Breast epithelium (tissue), 4 donors: ENCODE measurements around the gene MEIOC. TPM values are rescaled to one million over a fixed set of nuclear protein-coding genes. Genes with fewer than 3 reads are reported as not detected.
"Not testable (repeated sequence)": the region's sequence is repeated elsewhere in the genome, so short reads cannot be mapped to it uniquely, and the experiment has no call there.

Source experiments
- DNase-seq, 2 donors: peaks; one replicate each; pipeline ENCODE4 v3.0.0-alpha.2; 2019; ENCODE audit warnings: low spot score in 2 of 2
- H3K27ac ChIP-seq, 2 donors: fragments of 200-600 bp; sonication (generic) in 1 of 2; one replicate each; pipeline ENCODE4 v1.5.1; 2016 to 2019; ENCODE audit warnings: mild to moderate bottlenecking in 1 of 2
- H3K27me3 ChIP-seq, 2 donors: fragments of 200-600 bp; sonication (generic) in 1 of 2; one replicate each; pipeline versions ENCODE4 v1.5.1 to v1.6.0; 2017 to 2019; ENCODE audit warnings: control low read depth in 1 of 2, mild to moderate bottlenecking in 1 of 2
- H3K36me3 ChIP-seq: fragments of 200-600 bp; one replicate; pipeline ENCODE4 v1.5.1; 2019
- H3K4me1 ChIP-seq, 2 donors: fragments of 200-600 bp; sonication (generic); one replicate each; pipeline ENCODE4 v1.5.1; 2016 to 2019; ENCODE audit warnings: control low read depth in 1 of 2
- H3K4me3 ChIP-seq, 3 donors: fragments of 200-600 bp; sonication (generic); 1 replicate in 2 of 3; 2 replicates in 1 of 3; pipeline ENCODE4 v1.5.1; 2016 to 2019; ENCODE audit warnings: mild to moderate bottlenecking in 3 of 3, moderate library complexity in 2 of 3
- H3K9me3 ChIP-seq, 2 donors: fragments of 200-600 bp; sonication (generic) in 1 of 2; one replicate each; pipeline ENCODE4 v1.5.1; 2016 to 2019; ENCODE audit warnings: control low read depth in 1 of 2
- POLR2A ChIP-seq: fragments of 450-650 bp; IDR thresholded peaks from one replicate; pipeline ENCODE4 v1.6.1; 2016; ENCODE audit warnings: antibody characterized with exemption, mild to moderate bottlenecking, moderate library complexity
- POLR2AphosphoS5 ChIP-seq, 3 donors: sonication (generic); formaldehyde crosslinking; IDR thresholded peaks; one replicate each; pipeline ENCODE4 v1.6.1; 2017; ENCODE audit warnings: antibody characterized with exemption in 3 of 3
- intact Hi-C: fragments of 100-400 bp; cut with DNase I; formaldehyde crosslinking; loops from one replicate; pipeline ENCODE4 v1.15.1; 2023; ENCODE audit warnings: low total_unique reads
- total RNA-seq, 3 donors: library from RNA; depleted of rRNA; stranded (reverse); fragments of >200 nt; gene quantifications; one replicate each; pipeline ENCODE4 v1.1.0, GENCODE V29; 2016
- TF ChIP-seq, protein P1 (sequence below), 3 donors: fragments of 450-650 bp; IDR thresholded peaks; one replicate each; pipeline ENCODE4 v1.5.1; 2016 to 2017; ENCODE audit warnings: antibody characterized with exemption in 3 of 3, mild to moderate bottlenecking in 3 of 3, moderate library complexity in 3 of 3

MEIOC gene
- total RNA-seq, 3 donors from 2014 or later: under 0.01 TPM; not detected in 2

DNA sequence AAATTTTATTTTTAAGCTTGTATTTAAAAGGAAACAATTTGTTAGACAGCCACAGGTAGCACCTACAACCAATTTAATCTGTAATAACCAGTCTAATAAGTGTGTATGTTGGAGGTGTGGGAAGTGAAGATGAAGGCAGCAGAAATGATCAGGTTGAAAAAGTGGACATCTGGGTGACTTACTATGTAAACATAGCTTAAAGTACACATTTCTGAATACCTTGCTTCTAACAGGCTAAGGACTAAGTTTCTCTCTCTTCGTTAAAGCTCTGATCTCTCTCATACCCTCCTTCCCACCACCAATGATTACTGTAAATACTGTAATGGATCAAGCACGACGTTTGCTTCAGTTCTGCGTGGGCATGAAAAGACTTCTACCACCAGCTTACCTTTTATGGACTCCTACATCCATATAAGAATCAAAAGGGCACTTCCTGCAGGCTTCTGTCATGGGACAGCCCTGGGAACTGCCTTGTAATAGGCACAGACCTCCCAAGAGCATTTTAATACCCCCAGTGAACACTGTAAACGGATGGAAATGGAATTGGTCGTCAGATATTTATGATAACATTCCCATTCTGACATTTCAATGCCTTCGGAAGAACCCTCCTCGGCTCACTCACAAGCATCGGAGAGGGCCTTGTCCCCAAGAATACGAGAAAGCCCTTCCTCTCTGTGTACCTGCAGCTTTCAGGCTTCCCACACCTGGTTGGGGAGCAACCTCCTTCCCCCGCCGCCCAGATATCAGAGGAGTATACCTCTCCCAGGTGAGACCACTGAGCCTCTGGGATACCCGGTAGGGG is 32.6 kb downstream of the MEIOC start:
- H3K4me3 ChIP-seq: peak overlapping the region; percentile 80
- H3K9me3 ChIP-seq: no peaks in the 10 kb centered on the region
- peaks cover 6 to 20% of the 10 kb centered on the region in 2 donors for H3K4me1 ChIP-seq
- H3K36me3 ChIP-seq: no peaks in the 10 kb centered on the region
- no peaks in the 10 kb centered on the region for H3K27me3 ChIP-seq
- TF ChIP-seq POLR2AphosphoS5 (IDR thresholded peaks at IDR 0.05) (no peak), POLR2A (no peak)
- TF ChIP-seq, protein P1, sequence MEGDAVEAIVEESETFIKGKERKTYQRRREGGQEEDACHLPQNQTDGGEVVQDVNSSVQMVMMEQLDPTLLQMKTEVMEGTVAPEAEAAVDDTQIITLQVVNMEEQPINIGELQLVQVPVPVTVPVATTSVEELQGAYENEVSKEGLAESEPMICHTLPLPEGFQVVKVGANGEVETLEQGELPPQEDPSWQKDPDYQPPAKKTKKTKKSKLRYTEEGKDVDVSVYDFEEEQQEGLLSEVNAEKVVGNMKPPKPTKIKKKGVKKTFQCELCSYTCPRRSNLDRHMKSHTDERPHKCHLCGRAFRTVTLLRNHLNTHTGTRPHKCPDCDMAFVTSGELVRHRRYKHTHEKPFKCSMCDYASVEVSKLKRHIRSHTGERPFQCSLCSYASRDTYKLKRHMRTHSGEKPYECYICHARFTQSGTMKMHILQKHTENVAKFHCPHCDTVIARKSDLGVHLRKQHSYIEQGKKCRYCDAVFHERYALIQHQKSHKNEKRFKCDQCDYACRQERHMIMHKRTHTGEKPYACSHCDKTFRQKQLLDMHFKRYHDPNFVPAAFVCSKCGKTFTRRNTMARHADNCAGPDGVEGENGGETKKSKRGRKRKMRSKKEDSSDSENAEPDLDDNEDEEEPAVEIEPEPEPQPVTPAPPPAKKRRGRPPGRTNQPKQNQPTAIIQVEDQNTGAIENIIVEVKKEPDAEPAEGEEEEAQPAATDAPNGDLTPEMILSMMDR (IDR thresholded peaks at IDR 0.05): no peak
- no peak for DNase-seq
- peak overlapping the region; percentile 79 to 92 for H3K27ac ChIP-seq
- intact Hi-C loops: no loop called here

DNA sequence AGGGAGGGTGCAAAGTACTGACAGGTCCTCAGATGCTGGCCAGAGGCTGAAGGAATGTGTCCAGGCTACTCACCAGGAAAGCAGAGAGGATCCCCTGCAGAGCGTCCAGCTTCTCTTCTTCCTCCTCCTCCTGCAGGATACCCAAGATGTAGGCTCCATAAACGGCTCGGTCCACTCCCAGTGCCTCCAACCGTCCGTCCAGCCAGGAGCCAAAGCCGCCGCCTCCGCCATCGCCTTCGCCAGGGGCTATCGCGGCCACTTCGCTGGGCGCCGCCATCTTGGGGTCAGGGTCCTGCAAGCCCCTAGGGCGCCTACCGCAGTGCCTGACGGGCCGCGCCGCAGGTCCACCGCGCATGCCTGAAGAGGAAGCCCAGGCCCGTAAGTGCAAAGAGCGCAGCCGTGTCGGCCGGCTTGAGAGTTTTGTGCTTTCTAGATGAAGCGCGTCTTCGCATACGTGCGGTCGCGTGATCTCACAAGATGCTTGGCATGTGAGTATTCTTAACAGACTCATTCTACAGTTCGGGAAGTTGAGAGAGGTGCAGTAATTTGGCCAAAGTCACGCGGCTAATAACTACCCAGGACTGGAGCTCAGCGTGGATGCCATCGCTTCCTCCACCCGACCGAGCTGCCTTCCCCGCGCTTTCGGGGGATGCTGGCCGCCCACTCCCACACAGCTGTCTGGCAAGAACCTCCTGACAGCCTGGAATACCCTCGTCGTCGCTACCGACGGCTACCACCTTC is 33.4 kb downstream of the MEIOC start, which contains the start of gene CCDC43:
Gene CCDC43, minus strand, starts transcription at position 300 of the 741 bp plus-strand sequence. Its CDS starts 23 bp downstream, at position 277.
- DNase-seq: peak; percentile 77 to 83
- H3K27me3 ChIP-seq: no peaks in the 10 kb centered on the region
- H3K4me3 ChIP-seq: peak within 1 kb of the TSS; percentile 80
- H3K27ac ChIP-seq: peak within 1 kb of the TSS; percentile 79 to 92
- intact Hi-C loops: no loop called here
- H3K4me1 ChIP-seq: peaks cover 6 to 20% of the 10 kb centered on the region in 2 donors
- TF ChIP-seq POLR2A (peak; percentile 25), POLR2AphosphoS5 (IDR thresholded peaks at IDR 0.05) (peak; percentile 20 to 70 (median 41))
- TF ChIP-seq, protein P1 (IDR thresholded peaks at IDR 0.05): no peak
- no peaks in the 10 kb centered on the region for H3K9me3 ChIP-seq
- no peaks in the 10 kb centered on the region for H3K36me3 ChIP-seq

DNA sequence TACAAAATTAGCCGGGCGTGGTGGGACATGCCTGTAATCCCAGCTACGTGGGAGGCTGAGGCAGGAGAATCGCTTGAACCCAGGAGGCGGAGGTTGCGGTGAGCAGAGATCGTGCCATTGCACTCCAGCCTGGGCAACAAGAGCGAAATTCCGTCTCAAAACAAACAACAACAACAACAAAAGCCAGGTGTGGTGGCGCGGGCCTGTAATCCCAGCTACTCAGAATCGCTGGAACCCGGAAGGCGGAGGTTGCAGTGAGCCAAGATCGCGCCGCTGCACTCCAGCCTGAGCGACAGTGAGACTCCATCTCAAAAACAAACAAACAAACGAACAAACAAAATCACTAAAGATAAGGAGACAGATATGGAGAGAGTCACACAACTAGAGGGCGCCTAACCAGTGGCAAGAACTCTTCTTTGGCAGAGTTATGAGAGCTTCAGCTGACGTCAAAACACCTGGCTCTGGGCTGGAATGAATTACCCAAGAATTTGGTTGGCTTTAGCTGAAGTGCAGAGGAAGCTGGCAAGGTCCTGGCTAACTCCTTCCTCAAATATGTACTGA is 34.6 kb downstream of the MEIOC start:
- H3K36me3 ChIP-seq, H3K27me3 ChIP-seq, H3K9me3 ChIP-seq, intact Hi-C loops: not testable (repeated sequence)
- Histone ChIP-seq H3K4me1 (peaks cover 6 to 20% of the 10 kb centered on the region in 2 donors), H3K27ac (peak overlapping the region; percentile 79 to 92), H3K4me3 (peak overlapping the region in 2 of 3 donors; percentile 80)
- TF ChIP-seq, protein P1 (IDR thresholded peaks at IDR 0.05): peak in 1 of 3 donors; percentile 11
- DNase-seq: peak in 1 of 2 donors; percentile 68

DNA sequence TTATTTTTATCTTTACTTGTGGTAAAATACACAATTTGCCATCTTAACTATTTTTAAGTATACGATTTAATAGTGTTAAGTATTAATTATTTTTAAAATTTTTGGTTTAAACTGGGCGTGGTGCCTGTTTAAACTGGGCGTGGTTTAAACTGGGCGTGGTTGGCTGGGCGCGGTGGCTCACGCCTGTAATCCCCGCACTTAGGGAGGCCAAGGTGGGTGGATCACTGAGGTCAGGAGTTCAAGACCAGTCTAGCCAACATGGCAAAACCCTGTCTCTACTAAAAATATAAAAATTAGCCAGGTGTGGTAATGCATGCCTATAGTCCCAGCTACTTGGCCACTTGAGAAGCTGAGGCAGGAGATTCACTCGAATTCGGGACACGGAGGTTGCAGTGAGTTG is 37.3 kb downstream of the MEIOC start:
- no peaks in the 10 kb centered on the region for H3K9me3 ChIP-seq
- H3K36me3 ChIP-seq: no peaks in the 10 kb centered on the region
- H3K27ac ChIP-seq: no peak overlapping the region
- no peak overlapping the region for H3K4me3 ChIP-seq
- DNase-seq: no peak
- no peak for TF ChIP-seq POLR2AphosphoS5 (IDR thresholded peaks at IDR 0.05)
- TF ChIP-seq, protein P1 (IDR thresholded peaks at IDR 0.05): no peak
- no peak for TF ChIP-seq POLR2A
- intact Hi-C loops: no loop called here
- no peaks in the 10 kb centered on the region for H3K27me3 ChIP-seq
- H3K4me1 ChIP-seq: peaks cover 3 to 16% of the 10 kb centered on the region in 2 donors

DNA sequence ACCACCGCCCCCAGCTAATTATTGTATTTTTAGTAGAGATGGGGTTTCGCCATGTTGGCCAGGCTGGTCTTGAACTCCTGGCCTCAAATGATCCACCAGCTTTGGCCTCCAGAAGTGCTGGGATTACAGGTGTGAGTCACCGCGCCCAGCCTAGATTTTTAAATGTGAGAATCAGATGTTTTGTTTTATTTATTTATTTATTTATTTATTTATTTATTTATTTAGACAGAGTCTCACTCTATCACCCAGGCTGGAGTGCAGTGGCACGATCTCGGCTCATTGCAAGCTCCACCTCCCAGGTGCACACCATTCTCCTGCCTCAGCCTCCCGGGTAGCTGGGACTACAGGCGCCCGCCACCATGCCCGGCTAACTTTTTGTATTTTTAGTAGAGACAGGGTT is 44.0 kb downstream of the MEIOC start:
- H3K4me3 ChIP-seq, intact Hi-C loops, H3K36me3 ChIP-seq, H3K27me3 ChIP-seq, H3K9me3 ChIP-seq, DNase-seq, H3K4me1 ChIP-seq, H3K27ac ChIP-seq: not testable (repeated sequence)
